ENCODE measurements around the gene COPS8. TPM values are rescaled to one million over a fixed set of nuclear protein-coding genes. Genes with fewer than 3 reads are reported as not detected.

COPS8 gene
- total RNA-seq, 1 experiment from 2014 or later, result 51.0 TPM

DNA sequence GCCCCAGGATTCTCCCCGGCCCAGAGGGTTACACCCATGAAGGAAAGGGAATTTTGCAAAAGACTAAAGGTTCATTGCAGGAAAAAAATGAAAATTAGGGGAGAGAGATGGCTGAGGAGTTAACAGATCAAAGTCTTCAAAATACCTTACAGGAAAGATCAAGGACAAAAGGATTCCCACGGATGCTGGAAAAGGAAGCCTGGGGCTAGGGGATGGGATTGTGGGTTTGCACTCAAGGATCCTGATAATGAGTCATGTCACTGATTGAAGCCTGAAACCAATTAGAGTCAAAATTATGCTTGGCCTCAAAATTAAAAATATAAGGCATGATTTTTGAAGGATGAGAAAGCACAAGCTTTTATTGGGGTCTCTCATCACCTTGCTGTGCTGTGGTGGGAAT lies 32.6 kb upstream of the COPS8 start:
- DNase-seq (ENCODE audit: low spot score), result no peak
- no peak for ATAC-seq
- H3K4me3 Mint-ChIP-seq, result no peak overlapping the region
- POLR2A ChIA-PET, result interaction anchor here (0.7 kb wide), 1 partner anchor 47 kb away, joined by 3 read pairs; no protein-coding TSS in a partner anchor
- peaks cover 2% of the 10 kb centered on the region; the same call in 1 of the 2 replicates for H3K4me1 Mint-ChIP-seq
- no peaks in the 10 kb centered on the region for H3K27me3 Mint-ChIP-seq (ENCODE audit: low read depth)
- no peak overlapping the region for H3K27ac Mint-ChIP-seq
- TF ChIP-seq FOXJ3 (CRISPR knock-in tag; IDR thresholded peaks at IDR 0.05; ENCODE audit: borderline replicate concordance) (no peak), FOXP1 (CRISPR knock-in tag; IDR thresholded peaks at IDR 0.05; ENCODE audit: borderline replicate concordance) (no peak), SOX15 (CRISPR knock-in tag; IDR thresholded peaks at IDR 0.05) (no peak), TEAD4 (CRISPR knock-in tag; IDR thresholded peaks at IDR 0.05) (no peak), CREB1 (CRISPR knock-in tag; IDR thresholded peaks at IDR 0.05) (no peak), NR2C2 (CRISPR knock-in tag; IDR thresholded peaks at IDR 0.05) (no peak), ZNF317 (CRISPR knock-in tag; IDR thresholded peaks at IDR 0.05; ENCODE audit: borderline replicate concordance, low read depth) (no peak), RORB (CRISPR knock-in tag; IDR thresholded peaks at IDR 0.05) (no peak), FOXK1 (CRISPR knock-in tag; IDR thresholded peaks at IDR 0.05) (no peak), MXD4 (CRISPR knock-in tag; IDR thresholded peaks at IDR 0.05; ENCODE audit: borderline replicate concordance) (no peak), NR3C1 (CRISPR knock-in tag; conservative IDR thresholded peaks at IDR 0.05; ENCODE audit: low read depth) (no peak), CREM (CRISPR knock-in tag; IDR thresholded peaks at IDR 0.05) (no peak)
- TF ChIP-seq, protein P1, sequence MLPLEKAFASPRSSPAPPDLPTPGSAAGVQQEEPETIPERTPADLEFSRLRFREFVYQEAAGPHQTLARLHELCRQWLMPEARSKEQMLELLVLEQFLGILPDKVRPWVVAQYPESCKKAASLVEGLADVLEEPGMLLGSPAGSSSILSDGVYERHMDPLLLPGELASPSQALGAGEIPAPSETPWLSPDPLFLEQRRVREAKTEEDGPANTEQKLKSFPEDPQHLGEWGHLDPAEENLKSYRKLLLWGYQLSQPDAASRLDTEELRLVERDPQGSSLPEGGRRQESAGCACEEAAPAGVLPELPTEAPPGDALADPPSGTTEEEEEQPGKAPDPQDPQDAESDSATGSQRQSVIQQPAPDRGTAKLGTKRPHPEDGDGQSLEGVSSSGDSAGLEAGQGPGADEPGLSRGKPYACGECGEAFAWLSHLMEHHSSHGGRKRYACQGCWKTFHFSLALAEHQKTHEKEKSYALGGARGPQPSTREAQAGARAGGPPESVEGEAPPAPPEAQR (CRISPR knock-in tag; IDR thresholded peaks at IDR 0.05), result no peak
- TF ChIP-seq, protein P2, sequence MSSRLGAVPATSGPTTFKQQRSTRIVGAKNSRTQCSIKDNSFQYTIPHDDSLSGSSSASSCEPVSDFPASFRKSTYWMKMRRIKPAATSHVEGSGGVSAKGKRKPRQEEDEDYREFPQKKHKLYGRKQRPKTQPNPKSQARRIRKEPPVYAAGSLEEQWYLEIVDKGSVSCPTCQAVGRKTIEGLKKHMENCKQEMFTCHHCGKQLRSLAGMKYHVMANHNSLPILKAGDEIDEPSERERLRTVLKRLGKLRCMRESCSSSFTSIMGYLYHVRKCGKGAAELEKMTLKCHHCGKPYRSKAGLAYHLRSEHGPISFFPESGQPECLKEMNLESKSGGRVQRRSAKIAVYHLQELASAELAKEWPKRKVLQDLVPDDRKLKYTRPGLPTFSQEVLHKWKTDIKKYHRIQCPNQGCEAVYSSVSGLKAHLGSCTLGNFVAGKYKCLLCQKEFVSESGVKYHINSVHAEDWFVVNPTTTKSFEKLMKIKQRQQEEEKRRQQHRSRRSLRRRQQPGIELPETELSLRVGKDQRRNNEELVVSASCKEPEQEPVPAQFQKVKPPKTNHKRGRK (CRISPR knock-in tag; IDR thresholded peaks at IDR 0.05; ENCODE audit: borderline replicate concordance), result no peak
- TF ChIP-seq, protein P3, sequence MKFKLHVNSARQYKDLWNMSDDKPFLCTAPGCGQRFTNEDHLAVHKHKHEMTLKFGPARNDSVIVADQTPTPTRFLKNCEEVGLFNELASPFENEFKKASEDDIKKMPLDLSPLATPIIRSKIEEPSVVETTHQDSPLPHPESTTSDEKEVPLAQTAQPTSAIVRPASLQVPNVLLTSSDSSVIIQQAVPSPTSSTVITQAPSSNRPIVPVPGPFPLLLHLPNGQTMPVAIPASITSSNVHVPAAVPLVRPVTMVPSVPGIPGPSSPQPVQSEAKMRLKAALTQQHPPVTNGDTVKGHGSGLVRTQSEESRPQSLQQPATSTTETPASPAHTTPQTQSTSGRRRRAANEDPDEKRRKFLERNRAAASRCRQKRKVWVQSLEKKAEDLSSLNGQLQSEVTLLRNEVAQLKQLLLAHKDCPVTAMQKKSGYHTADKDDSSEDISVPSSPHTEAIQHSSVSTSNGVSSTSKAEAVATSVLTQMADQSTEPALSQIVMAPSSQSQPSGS (CRISPR knock-in tag; IDR thresholded peaks at IDR 0.05; ENCODE audit: borderline replicate concordance, low read depth), result no peak
- TF ChIP-seq, protein P4, sequence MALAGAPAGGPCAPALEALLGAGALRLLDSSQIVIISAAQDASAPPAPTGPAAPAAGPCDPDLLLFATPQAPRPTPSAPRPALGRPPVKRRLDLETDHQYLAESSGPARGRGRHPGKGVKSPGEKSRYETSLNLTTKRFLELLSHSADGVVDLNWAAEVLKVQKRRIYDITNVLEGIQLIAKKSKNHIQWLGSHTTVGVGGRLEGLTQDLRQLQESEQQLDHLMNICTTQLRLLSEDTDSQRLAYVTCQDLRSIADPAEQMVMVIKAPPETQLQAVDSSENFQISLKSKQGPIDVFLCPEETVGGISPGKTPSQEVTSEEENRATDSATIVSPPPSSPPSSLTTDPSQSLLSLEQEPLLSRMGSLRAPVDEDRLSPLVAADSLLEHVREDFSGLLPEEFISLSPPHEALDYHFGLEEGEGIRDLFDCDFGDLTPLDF (CRISPR knock-in tag; IDR thresholded peaks at IDR 0.05), result no peak
- TF ChIP-seq, protein P5, sequence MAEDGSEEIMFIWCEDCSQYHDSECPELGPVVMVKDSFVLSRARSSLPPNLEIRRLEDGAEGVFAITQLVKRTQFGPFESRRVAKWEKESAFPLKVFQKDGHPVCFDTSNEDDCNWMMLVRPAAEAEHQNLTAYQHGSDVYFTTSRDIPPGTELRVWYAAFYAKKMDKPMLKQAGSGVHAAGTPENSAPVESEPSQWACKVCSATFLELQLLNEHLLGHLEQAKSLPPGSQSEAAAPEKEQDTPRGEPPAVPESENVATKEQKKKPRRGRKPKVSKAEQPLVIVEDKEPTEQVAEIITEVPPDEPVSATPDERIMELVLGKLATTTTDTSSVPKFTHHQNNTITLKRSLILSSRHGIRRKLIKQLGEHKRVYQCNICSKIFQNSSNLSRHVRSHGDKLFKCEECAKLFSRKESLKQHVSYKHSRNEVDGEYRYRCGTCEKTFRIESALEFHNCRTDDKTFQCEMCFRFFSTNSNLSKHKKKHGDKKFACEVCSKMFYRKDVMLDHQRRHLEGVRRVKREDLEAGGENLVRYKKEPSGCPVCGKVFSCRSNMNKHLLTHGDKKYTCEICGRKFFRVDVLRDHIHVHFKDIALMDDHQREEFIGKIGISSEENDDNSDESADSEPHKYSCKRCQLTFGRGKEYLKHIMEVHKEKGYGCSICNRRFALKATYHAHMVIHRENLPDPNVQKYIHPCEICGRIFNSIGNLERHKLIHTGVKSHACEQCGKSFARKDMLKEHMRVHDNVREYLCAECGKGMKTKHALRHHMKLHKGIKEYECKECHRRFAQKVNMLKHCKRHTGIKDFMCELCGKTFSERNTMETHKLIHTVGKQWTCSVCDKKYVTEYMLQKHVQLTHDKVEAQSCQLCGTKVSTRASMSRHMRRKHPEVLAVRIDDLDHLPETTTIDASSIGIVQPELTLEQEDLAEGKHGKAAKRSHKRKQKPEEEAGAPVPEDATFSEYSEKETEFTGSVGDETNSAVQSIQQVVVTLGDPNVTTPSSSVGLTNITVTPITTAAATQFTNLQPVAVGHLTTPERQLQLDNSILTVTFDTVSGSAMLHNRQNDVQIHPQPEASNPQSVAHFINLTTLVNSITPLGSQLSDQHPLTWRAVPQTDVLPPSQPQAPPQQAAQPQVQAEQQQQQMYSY (CRISPR knock-in tag; IDR thresholded peaks at IDR 0.05), result no peak
- TF ChIP-seq, protein P6, sequence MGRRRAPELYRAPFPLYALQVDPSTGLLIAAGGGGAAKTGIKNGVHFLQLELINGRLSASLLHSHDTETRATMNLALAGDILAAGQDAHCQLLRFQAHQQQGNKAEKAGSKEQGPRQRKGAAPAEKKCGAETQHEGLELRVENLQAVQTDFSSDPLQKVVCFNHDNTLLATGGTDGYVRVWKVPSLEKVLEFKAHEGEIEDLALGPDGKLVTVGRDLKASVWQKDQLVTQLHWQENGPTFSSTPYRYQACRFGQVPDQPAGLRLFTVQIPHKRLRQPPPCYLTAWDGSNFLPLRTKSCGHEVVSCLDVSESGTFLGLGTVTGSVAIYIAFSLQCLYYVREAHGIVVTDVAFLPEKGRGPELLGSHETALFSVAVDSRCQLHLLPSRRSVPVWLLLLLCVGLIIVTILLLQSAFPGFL (CRISPR knock-in tag; IDR thresholded peaks at IDR 0.05; ENCODE audit: borderline replicate concordance), result no peak
- H3K9me3 Mint-ChIP-seq, result peaks cover 22% of the 10 kb centered on the region
- H3K36me3 Mint-ChIP-seq, result peaks cover 16% of the 10 kb centered on the region
- CTCF ChIA-PET, result no interaction called here

Measured in WTC11 (cell line).